ENCODE measurements around the gene IL2RG. TPM values are rescaled to one million over a fixed set of nuclear protein-coding genes. Genes with fewer than 3 reads are reported as not detected.

Gene IL2RG
- total RNA-seq, 2 experiments from 2014 or later = 278 to 342 TPM

DNA sequence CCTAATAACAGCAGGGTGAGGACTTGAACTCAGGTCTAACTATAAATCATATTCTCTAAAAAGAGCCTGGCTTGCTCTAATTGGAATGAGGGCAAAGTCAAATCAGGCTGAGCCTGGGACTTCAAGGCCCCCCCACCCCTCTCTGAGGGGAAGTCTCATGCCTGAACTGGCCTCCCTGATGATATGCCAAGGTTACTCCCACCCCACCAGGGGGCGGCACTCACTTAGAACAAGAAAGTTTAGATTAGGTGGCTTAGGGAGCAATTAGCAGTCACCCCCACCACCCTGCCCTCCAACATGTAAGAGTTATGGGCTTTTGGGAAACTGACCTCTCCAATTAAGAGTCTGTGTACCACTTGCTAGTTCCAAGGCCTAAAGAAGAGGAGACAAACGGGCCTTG is 13.1 kb downstream of the IL2RG start:
- ChIA-PET POLR2A (interaction anchor here (1.6 kb wide), 1 partner anchor 20 kb away, joined by 5 read pairs; the partner anchor contains the start of gene MED12), CTCF (interaction anchor here (0.8 to 2.5 kb wide), 3 partner anchors 20 to 81 kb away, joined by 3 to 17 read pairs (median 4); partner anchors contain the start of gene MED12)
- H3K27me3 Mint-ChIP-seq = no peaks in the 10 kb centered on the region
- peaks cover 2% of the 10 kb centered on the region for H3K36me3 Mint-ChIP-seq (ENCODE audit: low read depth)
- no peak overlapping the region for H3K27ac Mint-ChIP-seq
- peak; percentile 37 for ATAC-seq
- peaks cover 54% of the 10 kb centered on the region for H3K4me1 Mint-ChIP-seq
- peak; percentile 83 for DNase-seq
- intact Hi-C loops (cut with DNase I, micrococcal nuclease) = loop anchor here (1.0 to 5.0 kb wide), 4 partner anchors 13 to 184 kb away; partner anchors contain the start of genes IL2RG (in 1 of the 2) and NONO (in 1 of the 2)
- no peak overlapping the region for H3K4me3 Mint-ChIP-seq
- H3K9me3 Mint-ChIP-seq (ENCODE audit: low read depth) = no peaks in the 10 kb centered on the region

DNA sequence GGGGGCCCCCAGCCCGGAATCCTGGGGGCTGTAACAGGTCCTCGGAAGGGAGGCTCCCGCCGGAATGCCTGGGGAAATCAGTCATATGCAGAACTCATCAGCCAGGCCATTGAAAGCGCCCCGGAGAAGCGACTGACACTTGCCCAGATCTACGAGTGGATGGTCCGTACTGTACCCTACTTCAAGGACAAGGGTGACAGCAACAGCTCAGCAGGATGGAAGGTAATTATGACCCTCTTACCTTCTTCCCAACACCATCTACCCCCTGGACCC is 14.7 kb downstream of the IL2RG start:
- H3K4me3 Mint-ChIP-seq = peak overlapping the region; percentile 89
- intact Hi-C loops (cut with DNase I, micrococcal nuclease) = loop anchor here (1.0 to 5.0 kb wide), 5 partner anchors 14 to 186 kb away; partner anchors contain the start of genes NONO (in 2 of the 2), IL2RG (in 1 of the 2), MED12 (in 1 of the 2) and SNX12 (in 1 of the 2)
- ATAC-seq (no peak), DNase-seq (no peak)
- CTCF ChIA-PET = interaction anchor here (1.0 to 2.5 kb wide), 2 partner anchors 9 to 34 kb away, joined by 3 to 17 read pairs; no protein-coding TSS in a partner anchor
- peaks cover 2% of the 10 kb centered on the region for H3K36me3 Mint-ChIP-seq (ENCODE audit: low read depth)
- POLR2A ChIA-PET = interaction anchor here (1.3 to 1.6 kb wide), 2 partner anchors 22 to 187 kb away, joined by 5 read pairs; partner anchors contain the start of genes MED12 and NONO
- H3K27ac Mint-ChIP-seq = peak overlapping the region; percentile 13
- no peaks in the 10 kb centered on the region for H3K9me3 Mint-ChIP-seq (ENCODE audit: low read depth)
- H3K27me3 Mint-ChIP-seq = no peaks in the 10 kb centered on the region
- peaks cover 38% of the 10 kb centered on the region for H3K4me1 Mint-ChIP-seq

DNA sequence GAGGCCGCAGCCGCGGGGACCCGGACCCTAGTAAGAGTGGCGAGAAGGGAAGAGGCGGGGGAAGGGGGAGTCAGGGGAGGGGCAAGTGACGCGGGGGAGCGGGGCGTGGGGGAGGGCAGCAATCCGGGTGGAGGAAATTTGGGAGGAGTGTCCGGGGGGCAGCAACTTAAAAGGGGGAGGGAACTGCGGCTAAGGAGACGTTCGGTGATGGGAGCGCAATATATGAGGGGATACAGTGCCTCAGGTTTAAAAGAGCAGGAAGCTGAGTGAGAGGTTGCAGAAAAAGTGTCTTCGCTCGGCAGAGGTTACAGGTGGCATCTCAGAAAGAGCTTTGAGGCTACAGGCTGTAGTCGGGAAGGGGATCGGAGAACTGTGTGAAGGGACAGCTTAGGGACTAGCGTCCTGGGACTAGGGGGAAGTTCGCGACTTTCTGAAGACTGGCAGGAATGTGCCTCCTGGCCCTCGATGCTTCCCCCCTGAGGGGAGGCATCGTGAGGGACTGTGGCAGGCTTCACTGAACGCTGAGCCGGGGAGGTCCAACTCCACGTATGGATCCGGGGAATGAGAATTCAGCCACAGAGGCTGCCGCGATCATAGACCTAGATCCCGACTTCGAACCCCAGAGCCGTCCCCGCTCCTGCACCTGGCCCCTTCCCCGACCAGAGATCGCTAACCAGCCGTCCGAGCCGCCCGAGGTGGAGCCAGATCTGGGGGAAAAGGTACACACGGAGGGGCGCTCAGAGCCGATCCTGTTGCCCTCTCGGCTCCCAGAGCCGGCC is 15.2 kb downstream of the IL2RG start:
- peak overlapping the region; percentile 74 for H3K27ac Mint-ChIP-seq
- H3K4me1 Mint-ChIP-seq = peaks cover 33% of the 10 kb centered on the region
- POLR2A ChIA-PET = interaction anchor here (1.3 kb wide), 1 partner anchor 187 kb away, joined by 5 read pairs; the partner anchor contains the start of gene NONO
- intact Hi-C loops (cut with DNase I, micrococcal nuclease) = loop anchor here (1.0 to 5.0 kb wide), 7 partner anchors 15 to 270 kb away; partner anchors contain the start of genes NONO (in 2 of the 2), SNX12 (in 2 of the 2), IL2RG (in 1 of the 2) and MED12 (in 1 of the 2)
- ATAC-seq (peak; percentile 31), DNase-seq (peak; percentile 24)
- no peaks in the 10 kb centered on the region for H3K36me3 Mint-ChIP-seq (ENCODE audit: low read depth)
- no peaks in the 10 kb centered on the region for H3K27me3 Mint-ChIP-seq
- CTCF ChIA-PET = interaction anchor here (1.0 to 2.5 kb wide), 2 partner anchors 9 to 34 kb away, joined by 3 to 17 read pairs; no protein-coding TSS in a partner anchor
- peak overlapping the region; percentile 89 for H3K4me3 Mint-ChIP-seq
- H3K9me3 Mint-ChIP-seq (ENCODE audit: low read depth) = no peaks in the 10 kb centered on the region

DNA sequence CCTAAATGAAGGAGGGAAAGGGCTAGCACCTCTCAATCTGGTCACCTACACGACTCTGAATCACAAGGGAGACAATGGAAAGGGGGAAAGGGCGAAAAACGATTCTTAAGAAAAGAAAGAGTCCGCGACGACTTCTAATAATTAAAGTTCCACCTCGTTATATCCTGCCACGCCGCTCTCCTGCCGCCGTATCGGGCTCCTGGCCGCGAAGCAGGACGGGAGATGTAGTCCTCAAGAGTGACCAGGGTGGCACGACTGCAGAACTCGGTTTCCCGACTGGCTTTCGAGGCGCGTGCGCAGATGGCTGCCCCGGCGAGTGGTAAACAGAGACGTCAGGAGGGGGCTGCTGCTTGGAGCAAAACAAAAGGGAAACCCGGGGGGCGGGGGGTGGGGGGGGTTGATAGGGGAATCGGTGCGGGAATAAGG is 15.8 kb downstream of the IL2RG start, which contains the start of gene FOXO4:
TSS of gene FOXO4 (plus strand) at position 297 of the 426 bp plus-strand sequence. CDS start 678 bp downstream, outside the sequence.
- Mint-ChIP-seq H3K4me3 (peak within 1 kb of the TSS; percentile 89), H3K27ac (peak within 1 kb of the TSS; percentile 83), H3K27me3 (no peaks in the 10 kb centered on the region), H3K36me3 (ENCODE audit: low read depth) (no peaks in the 10 kb centered on the region), H3K4me1 (peaks cover 27% of the 10 kb centered on the region), H3K9me3 (ENCODE audit: low read depth) (no peaks in the 10 kb centered on the region)
- intact Hi-C loops (cut with DNase I, micrococcal nuclease) = loop anchor here (1.0 to 5.0 kb wide), 4 partner anchors 27 to 271 kb away; partner anchors contain the start of genes NONO (in 1 of the 2), SNX12 (in 1 of the 2) and TAF1 (in 1 of the 2)
- ChIA-PET CTCF (interaction anchor here (1.0 kb wide), 1 partner anchor 10 kb away, joined by 3 read pairs; no protein-coding TSS in a partner anchor), POLR2A (interaction anchor here (1.3 kb wide), 1 partner anchor 188 kb away, joined by 5 read pairs; the partner anchor contains the start of gene NONO)
- ATAC-seq = peak; percentile 93
- DNase-seq = peak; percentile 92

DNA sequence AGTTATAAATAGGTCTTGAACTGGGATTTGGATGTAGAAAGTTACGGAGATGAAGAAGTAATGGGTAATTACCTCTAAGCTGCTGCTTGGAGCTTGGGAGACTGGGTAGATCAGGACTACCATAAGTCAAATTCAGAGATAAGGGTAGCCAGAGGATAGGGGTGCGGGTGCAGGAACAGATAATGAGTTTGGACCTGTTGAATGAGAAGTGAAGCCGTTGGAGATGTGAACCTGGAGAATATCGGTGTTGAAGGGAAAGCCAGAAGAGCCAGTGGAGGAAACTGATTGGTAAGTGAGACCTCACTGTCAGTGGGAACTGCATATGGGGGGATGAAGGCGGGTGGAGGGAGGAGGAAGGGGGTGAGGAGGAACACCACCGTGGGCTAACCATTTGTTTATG is 16.3 kb downstream of the IL2RG start:
- ChIA-PET CTCF (interaction anchor here (0.7 kb wide), 1 partner anchor 47 kb away, joined by 4 read pairs; no protein-coding TSS in a partner anchor), POLR2A (interaction anchor here (0.5 kb wide), 1 partner anchor 188 kb away, joined by 3 read pairs; the partner anchor contains the start of gene NONO)
- Mint-ChIP-seq H3K27ac (peak overlapping the region; percentile 15), H3K9me3 (ENCODE audit: low read depth) (no peaks in the 10 kb centered on the region), H3K27me3 (no peaks in the 10 kb centered on the region), H3K4me1 (peaks cover 25% of the 10 kb centered on the region), H3K4me3 (peak overlapping the region; percentile 89), H3K36me3 (ENCODE audit: low read depth) (no peaks in the 10 kb centered on the region)
- no peak for ATAC-seq
- intact Hi-C loops (cut with DNase I, micrococcal nuclease) = loop anchor here (1.0 to 5.0 kb wide), 4 partner anchors 27 to 271 kb away; partner anchors contain the start of genes NONO (in 1 of the 2), SNX12 (in 1 of the 2) and TAF1 (in 1 of the 2)
- DNase-seq = no peak

DNA sequence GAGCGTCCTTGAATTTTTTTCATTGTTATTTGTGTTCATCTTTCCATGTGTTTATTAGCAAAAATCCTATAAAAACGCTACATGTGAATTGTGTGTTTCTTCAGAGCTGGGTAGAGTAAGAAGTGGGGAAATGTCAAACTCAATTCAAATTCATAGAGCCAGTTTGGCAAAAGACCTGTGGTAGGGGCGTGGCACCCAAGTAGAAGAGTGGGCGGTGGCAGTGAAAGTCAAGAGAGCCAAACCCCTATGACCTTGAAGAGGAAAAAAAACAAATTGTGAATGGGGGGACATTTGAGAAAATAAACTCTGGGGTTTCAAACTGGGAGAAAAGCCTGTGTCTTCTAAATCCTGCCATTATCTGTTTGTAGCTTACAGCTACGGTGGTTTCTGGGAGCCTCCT is 20.1 kb downstream of the IL2RG start:
- no peaks in the 10 kb centered on the region for H3K27me3 Mint-ChIP-seq
- H3K9me3 Mint-ChIP-seq (ENCODE audit: low read depth) = no peaks in the 10 kb centered on the region
- H3K36me3 Mint-ChIP-seq (ENCODE audit: low read depth) = no peaks in the 10 kb centered on the region
- DNase-seq = no peak
- no peak overlapping the region for H3K27ac Mint-ChIP-seq
- CTCF ChIA-PET = interaction anchor here (0.8 kb wide), 1 partner anchor 11 kb away, joined by 3 read pairs; no protein-coding TSS in a partner anchor
- ATAC-seq = no peak
- intact Hi-C loops (cut with DNase I, micrococcal nuclease) = no loop called here
- POLR2A ChIA-PET = no interaction called here
- H3K4me1 Mint-ChIP-seq = peaks cover 4% of the 10 kb centered on the region
- H3K4me3 Mint-ChIP-seq = no peak overlapping the region

DNA sequence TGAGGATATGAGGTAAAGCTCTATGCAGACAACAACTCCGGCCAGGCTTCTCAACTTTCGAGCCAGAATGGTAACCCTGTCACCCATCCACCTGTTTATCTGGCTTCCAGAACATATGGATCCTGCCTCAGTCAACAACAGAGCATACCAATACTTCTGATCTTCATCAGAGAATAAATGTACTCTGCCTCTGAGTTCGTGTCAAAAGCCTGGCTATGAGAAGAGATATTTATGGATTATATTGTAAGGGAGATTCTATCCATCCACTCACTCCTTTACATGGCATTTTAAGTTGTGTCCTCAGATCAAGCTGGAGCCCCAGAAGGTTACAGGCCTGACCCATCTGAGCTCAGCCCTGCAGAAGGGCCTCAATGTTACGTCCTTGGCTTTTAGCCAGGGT is 25.5 kb downstream of the IL2RG start:
- ChIA-PET POLR2A (no interaction called here), CTCF (interaction anchor here (1.1 kb wide), 1 partner anchor 32 kb away, joined by 3 read pairs; the partner anchor contains the start of gene MED12)
- DNase-seq (no peak), ATAC-seq (no peak)
- intact Hi-C loops (cut with DNase I, micrococcal nuclease) = no loop called here
- Mint-ChIP-seq H3K27ac (no peak overlapping the region), H3K27me3 (no peaks in the 10 kb centered on the region), H3K9me3 (ENCODE audit: low read depth) (no peaks in the 10 kb centered on the region), H3K36me3 (ENCODE audit: low read depth) (no peaks in the 10 kb centered on the region), H3K4me1 (peaks cover 10% of the 10 kb centered on the region), H3K4me3 (no peak overlapping the region)

DNA sequence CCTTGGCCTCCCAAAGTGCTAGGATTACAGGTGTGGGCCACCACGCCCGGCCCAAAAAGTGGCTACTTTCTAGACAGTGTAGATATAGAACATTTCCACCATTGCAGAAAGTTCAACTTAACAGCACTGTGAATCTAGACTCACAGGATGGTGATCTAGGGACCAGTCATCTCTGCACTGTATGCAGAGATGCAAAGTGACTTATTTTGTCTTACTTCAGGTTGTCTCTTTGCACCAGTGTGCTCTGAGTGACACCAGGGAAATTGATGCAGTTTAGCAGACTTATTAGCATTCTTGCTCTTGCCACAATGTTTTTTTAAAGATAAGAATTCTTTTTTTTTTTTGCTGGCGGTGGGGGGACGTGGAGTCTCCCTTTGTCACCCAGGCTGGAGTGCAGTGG is 28.6 kb downstream of the IL2RG start:
- no peaks in the 10 kb centered on the region for H3K36me3 Mint-ChIP-seq (ENCODE audit: low read depth)

DNA sequence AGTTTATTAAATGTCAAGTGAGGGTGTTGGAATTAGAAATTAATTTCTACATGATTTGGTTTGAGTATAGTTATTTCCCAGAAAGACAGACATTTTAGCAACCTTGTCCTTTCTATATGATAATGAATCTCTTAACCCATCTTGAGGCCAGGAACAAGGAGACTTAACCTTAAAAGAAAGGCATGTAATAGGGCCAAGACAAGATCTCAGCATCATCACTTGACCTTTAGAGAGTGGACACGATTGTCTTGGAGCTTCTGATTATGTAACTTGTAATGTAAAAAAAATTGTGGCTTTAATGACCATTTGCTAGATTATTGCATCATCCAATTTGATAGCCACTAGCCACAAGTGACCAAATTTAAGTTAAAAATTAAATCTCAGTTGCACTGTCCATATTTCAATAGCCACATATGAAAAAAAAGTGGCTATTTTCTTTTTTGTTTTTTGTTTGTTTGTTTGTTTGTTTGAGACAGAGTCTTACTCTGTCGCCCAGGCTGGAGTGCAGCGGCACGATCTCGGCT is 29.2 kb downstream of the IL2RG start:
- ChIA-PET CTCF (no interaction called here), POLR2A (no interaction called here)
- ATAC-seq (no peak), DNase-seq (no peak)
- intact Hi-C loops (cut with DNase I, micrococcal nuclease) = no loop called here
- Mint-ChIP-seq H3K27ac (no peak overlapping the region), H3K4me3 (no peak overlapping the region), H3K4me1 (peaks cover 10% of the 10 kb centered on the region), H3K36me3 (ENCODE audit: low read depth) (no peaks in the 10 kb centered on the region), H3K9me3 (ENCODE audit: low read depth) (no peaks in the 10 kb centered on the region), H3K27me3 (no peaks in the 10 kb centered on the region)

More for the DNA sequence above, 28.6 kb downstream of the IL2RG start:
- Mint-ChIP-seq H3K4me3 (no peak overlapping the region), H3K4me1 (peaks cover 10% of the 10 kb centered on the region), H3K27me3 (no peaks in the 10 kb centered on the region), H3K27ac (no peak overlapping the region), H3K9me3 (ENCODE audit: low read depth) (no peaks in the 10 kb centered on the region)
- ChIA-PET POLR2A (no interaction called here), CTCF (no interaction called here)
- intact Hi-C loops (cut with DNase I, micrococcal nuclease) = no loop called here
- DNase-seq = no peak
- ATAC-seq = no peak

DNA sequence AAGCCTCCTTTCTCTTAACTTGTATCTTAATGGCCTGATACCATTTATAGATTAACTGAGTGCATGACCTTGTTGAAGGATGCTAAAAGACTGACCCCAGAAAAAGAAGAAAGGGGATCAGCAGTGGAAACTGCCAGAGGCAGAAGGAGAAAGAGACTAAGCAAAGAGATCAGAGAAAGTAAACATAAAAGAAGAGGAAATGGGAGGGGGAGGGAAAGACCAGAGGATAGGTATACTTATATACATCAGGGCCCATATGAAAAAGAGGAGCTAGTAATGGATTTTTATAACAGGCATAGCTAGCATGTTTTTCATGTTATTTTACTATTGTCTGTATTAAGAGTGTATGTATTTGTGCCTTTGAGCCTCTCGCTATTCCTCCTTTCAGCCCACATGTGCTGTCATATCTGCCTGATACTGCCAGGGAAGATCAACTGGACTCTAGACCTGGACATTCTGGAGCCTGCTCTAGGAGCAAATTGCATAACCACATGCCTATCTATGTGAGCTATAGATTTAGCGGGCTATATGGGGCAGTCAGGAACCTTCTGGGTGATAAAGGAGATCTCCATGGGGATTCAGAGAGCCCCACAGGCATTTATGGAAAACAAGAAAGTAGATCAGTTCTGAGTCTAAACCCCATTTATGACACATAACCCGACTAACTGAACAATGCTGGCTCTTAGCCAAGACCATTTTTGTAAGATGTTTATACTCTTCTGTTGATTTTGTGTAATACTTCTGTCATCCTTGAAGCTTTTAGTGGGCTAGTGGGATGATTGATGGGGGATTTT is 29.9 kb downstream of the IL2RG start:
- no peaks in the 10 kb centered on the region for H3K9me3 Mint-ChIP-seq (ENCODE audit: low read depth)
- ChIA-PET POLR2A (no interaction called here), CTCF (interaction anchor here (0.5 kb wide), 1 partner anchor 20 kb away, joined by 3 read pairs; no protein-coding TSS in a partner anchor)
- intact Hi-C loops (cut with DNase I, micrococcal nuclease) = no loop called here
- H3K27ac Mint-ChIP-seq = no peak overlapping the region
- H3K36me3 Mint-ChIP-seq (ENCODE audit: low read depth) = no peaks in the 10 kb centered on the region
- peaks cover 10% of the 10 kb centered on the region for H3K4me1 Mint-ChIP-seq
- DNase-seq (no peak), ATAC-seq (no peak)
- no peaks in the 10 kb centered on the region for H3K27me3 Mint-ChIP-seq
- H3K4me3 Mint-ChIP-seq = no peak overlapping the region

Measured in activated CD4-positive, alpha-beta T cell treated with anti-CD3 and anti-CD28 coated beads for 36 hours (primary cell).